Measurements from ENCODE around the gene PLA2G4E.

- no peak for TF ChIP-seq CTCF (IDR thresholded peaks at IDR 0.05)
- TF ChIP-seq ZFX (IDR thresholded peaks at IDR 0.05; ENCODE audit: borderline replicate concordance): no peak
Observed at GRCh38 chr15:41984622-41985021, 36.2 kb downstream of the PLA2G4E start.

Measured in 22Rv1 (cell line).